ENCODE data around the gene ZBTB22.

DNA sequence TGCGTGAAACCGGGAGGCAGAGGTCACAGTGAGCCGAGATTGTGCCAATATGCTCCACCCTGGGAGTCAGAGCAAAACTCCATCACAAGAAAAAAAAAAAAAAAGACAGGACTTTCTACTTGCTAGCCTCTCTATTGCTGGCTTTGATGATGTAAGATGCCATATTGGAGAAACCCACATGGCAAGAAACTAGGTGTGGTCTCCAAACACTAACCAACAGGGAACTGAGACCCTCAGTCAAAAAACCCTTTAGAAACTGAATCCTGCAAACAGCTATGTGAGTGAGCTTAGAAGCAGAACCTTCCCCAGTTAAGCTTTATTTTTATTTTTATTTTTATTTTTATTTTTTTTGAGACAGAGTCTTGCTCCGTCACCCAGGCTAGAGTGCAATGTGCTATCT, 18.4 kb upstream of the ZBTB22 start:
- TF ChIP-seq, protein P1, sequence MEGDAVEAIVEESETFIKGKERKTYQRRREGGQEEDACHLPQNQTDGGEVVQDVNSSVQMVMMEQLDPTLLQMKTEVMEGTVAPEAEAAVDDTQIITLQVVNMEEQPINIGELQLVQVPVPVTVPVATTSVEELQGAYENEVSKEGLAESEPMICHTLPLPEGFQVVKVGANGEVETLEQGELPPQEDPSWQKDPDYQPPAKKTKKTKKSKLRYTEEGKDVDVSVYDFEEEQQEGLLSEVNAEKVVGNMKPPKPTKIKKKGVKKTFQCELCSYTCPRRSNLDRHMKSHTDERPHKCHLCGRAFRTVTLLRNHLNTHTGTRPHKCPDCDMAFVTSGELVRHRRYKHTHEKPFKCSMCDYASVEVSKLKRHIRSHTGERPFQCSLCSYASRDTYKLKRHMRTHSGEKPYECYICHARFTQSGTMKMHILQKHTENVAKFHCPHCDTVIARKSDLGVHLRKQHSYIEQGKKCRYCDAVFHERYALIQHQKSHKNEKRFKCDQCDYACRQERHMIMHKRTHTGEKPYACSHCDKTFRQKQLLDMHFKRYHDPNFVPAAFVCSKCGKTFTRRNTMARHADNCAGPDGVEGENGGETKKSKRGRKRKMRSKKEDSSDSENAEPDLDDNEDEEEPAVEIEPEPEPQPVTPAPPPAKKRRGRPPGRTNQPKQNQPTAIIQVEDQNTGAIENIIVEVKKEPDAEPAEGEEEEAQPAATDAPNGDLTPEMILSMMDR (IDR thresholded peaks at IDR 0.05 in 8 of 11, conservative IDR thresholded peaks at IDR 0.05 in 3 of 11) = no peak
- no peak for TF ChIP-seq POLR2A (IDR thresholded peaks at IDR 0.05)
